NOMO-1 treated with dmso at 0.1 percent for 144 hours (cell line): ENCODE data around the gene CREM.

Experiments
- DNase-seq: peaks from one replicate; lab custom pipeline; 2025; ENCODE audit not compliant: unreplicated experiment; lab: John Stamatoyannopoulos, UW

The CREM gene

GRCh38 chr10:35135861-35136260, 9.2 kb downstream of the CREM start:
- no peak for DNase-seq

GRCh38 chr10:35136263-35136815, 9.7 kb downstream of the CREM start:
- DNase-seq: no peak

GRCh38 chr10:35140126-35140525, 13.5 kb downstream of the CREM start:
- no peak for DNase-seq

- no peak for DNase-seq
These were observed 14.1 kb downstream of the CREM start for GRCh38 chr10:35140727-35141126.

GRCh38 chr10:35150308-35150707, 23.7 kb downstream of the CREM start:
- DNase-seq: no peak

- no peak for DNase-seq
These were observed 26.3 kb downstream of the CREM start for GRCh38 chr10:35152992-35153391.

GRCh38 chr10:35153716-35154115, 27.1 kb downstream of the CREM start:
- DNase-seq: no peak

GRCh38 chr10:35160743-35161142, 34.1 kb downstream of the CREM start:
- DNase-seq: no peak

GRCh38 chr10:35161906-35162305, 35.3 kb downstream of the CREM start:
- DNase-seq: no peak

- DNase-seq: no peak
These were observed 38.5 kb downstream of the CREM start for GRCh38 chr10:35165136-35165535.

- no peak for DNase-seq
These were observed 39.2 kb downstream of the CREM start for GRCh38 chr10:35165811-35166210.

GRCh38 chr10:35166607-35167006, 40.0 kb downstream of the CREM start:
- DNase-seq: no peak

- no peak for DNase-seq
These were observed 40.7 kb downstream of the CREM start for GRCh38 chr10:35167342-35167741.

- no peak for DNase-seq
These were observed 45.5 kb downstream of the CREM start for GRCh38 chr10:35172146-35172545.

- no peak for DNase-seq
These were observed 45.9 kb downstream of the CREM start for GRCh38 chr10:35172574-35172973.

GRCh38 chr10:35178331-35178730, 51.7 kb downstream of the CREM start:
- no peak for DNase-seq

- DNase-seq: no peak
These were observed 56.2 kb downstream of the CREM start for GRCh38 chr10:35182631-35183510.

GRCh38 chr10:35184527-35185171, 58.0 kb downstream of the CREM start:
- DNase-seq: no peak

GRCh38 chr10:35185260-35186034, 58.8 kb downstream of the CREM start:
- no peak for DNase-seq

- no peak for DNase-seq
These were observed 62.3 kb downstream of the CREM start for GRCh38 chr10:35188954-35189353.

- DNase-seq: no peak
These were observed 64.9 kb downstream of the CREM start for GRCh38 chr10:35191523-35191922.
